A673 (cell line): ENCODE results near the gene KRT74. TPM values are rescaled to one million over a fixed set of nuclear protein-coding genes. Genes with fewer than 3 reads are reported as not detected.

Experiments used
- BruUV-seq: library from RNA; stranded (reverse); fragments of 400-500 nt; replicated peaks from 2 replicates; lab custom pipeline; 2021; lab: Mats Ljungman, UMichigan
- CTCF ChIA-PET: fragments of 300-600 bp; sonication (Branson Sonifier 250); formaldehyde crosslinking; loops from one replicate; lab custom pipeline; 2022; ENCODE audit warnings: antibody characterized with exemption; lab: Charles Lee
- POLR2A ChIA-PET: fragments of 300-600 bp; sonication (Branson Sonifier 250); formaldehyde crosslinking; loops from one replicate; lab custom pipeline; 2022; ENCODE audit warnings: antibody characterized with exemption; ENCODE audit not compliant: low non-redundant PET; lab: Charles Lee
- DNase-seq: peaks from one replicate; pipeline ENCODE4 v3.0.0-alpha.2; 2015; ENCODE audit warnings: low spot score
- H3K27ac ChIP-seq: fragments of 200-600 bp; sonication (generic); 2 replicates; pipeline ENCODE4 v1.5.1; 2016; ENCODE audit warnings: mixed run types, low read depth, mild to moderate bottlenecking, mixed read lengths, antibody characterized with exemption, low read length; ENCODE audit not compliant: poor library complexity, severe bottlenecking
- H3K27me3 ChIP-seq: fragments of 200-600 bp; sonication (generic); replicated peaks from 2 replicates; pipeline ENCODE4 v1.6.1; 2017; ENCODE audit warnings: mixed run types, low read depth, mild to moderate bottlenecking, mixed read lengths, antibody characterized with exemption, low read length; ENCODE audit not compliant: insufficient read depth, poor library complexity
- H3K36me3 ChIP-seq: fragments of 200-600 bp; sonication (generic); 2 replicates; pipeline ENCODE4 v1.6.1; 2016; ENCODE audit warnings: mixed run types, mild to moderate bottlenecking, mixed read lengths, antibody characterized with exemption, low read length; ENCODE audit not compliant: insufficient read depth, poor library complexity, severe bottlenecking
- H3K4me1 ChIP-seq: fragments of 200-600 bp; sonication (generic); 2 replicates; pipeline ENCODE4 v1.6.1; 2017; ENCODE audit warnings: mixed run types, mild to moderate bottlenecking, mixed read lengths, antibody characterized with exemption, low read length; ENCODE audit not compliant: insufficient read depth, poor library complexity, severe bottlenecking
- H3K4me3 ChIP-seq: fragments of 200-600 bp; sonication (generic); 2 replicates; pipeline ENCODE4 v1.5.1; 2016; ENCODE audit warnings: low read depth, mixed run types, mild to moderate bottlenecking, mixed read lengths, low read length; ENCODE audit not compliant: poor library complexity, severe bottlenecking
- H3K9me3 ChIP-seq: fragments of 200-600 bp; sonication (generic); 2 replicates; pipeline ENCODE4 v1.6.1; 2016; ENCODE audit warnings: mixed run types, low read depth, mild to moderate bottlenecking, mixed read lengths, antibody characterized with exemption, low read length; ENCODE audit not compliant: poor library complexity, severe bottlenecking
- CTCF ChIP-seq: fragments of 300-800, 200-600 bp; sonication (generic); conservative IDR thresholded peaks from 2 replicates; pipeline ENCODE4 v1.5.1; 2017; ENCODE audit warnings: low read depth, mild to moderate bottlenecking, antibody characterized with exemption, low read length, moderate library complexity, mixed read lengths
- EZH2 ChIP-seq: fragments of 200-600 bp; sonication (generic); IDR thresholded peaks from 2 replicates; pipeline ENCODE4 v1.6.1; 2017; ENCODE audit warnings: borderline replicate concordance, low read depth, mild to moderate bottlenecking, mixed read lengths, antibody characterized with exemption, low read length; ENCODE audit not compliant: poor library complexity, severe bottlenecking
- intact Hi-C: fragments of 100-400 bp; cut with micrococcal nuclease; formaldehyde crosslinking; loops from one replicate; pipeline ENCODE4 v1.10.0; 2022; ENCODE audit not compliant: unreplicated experiment
- total RNA-seq: library from RNA; stranded (reverse); gene quantifications from 2 replicates; pipeline ENCODE4 v1.2.3, GENCODE V29; 2021

The KRT74 gene
- total RNA-seq, 1 experiment from 2014 or later = not detected

DNA sequence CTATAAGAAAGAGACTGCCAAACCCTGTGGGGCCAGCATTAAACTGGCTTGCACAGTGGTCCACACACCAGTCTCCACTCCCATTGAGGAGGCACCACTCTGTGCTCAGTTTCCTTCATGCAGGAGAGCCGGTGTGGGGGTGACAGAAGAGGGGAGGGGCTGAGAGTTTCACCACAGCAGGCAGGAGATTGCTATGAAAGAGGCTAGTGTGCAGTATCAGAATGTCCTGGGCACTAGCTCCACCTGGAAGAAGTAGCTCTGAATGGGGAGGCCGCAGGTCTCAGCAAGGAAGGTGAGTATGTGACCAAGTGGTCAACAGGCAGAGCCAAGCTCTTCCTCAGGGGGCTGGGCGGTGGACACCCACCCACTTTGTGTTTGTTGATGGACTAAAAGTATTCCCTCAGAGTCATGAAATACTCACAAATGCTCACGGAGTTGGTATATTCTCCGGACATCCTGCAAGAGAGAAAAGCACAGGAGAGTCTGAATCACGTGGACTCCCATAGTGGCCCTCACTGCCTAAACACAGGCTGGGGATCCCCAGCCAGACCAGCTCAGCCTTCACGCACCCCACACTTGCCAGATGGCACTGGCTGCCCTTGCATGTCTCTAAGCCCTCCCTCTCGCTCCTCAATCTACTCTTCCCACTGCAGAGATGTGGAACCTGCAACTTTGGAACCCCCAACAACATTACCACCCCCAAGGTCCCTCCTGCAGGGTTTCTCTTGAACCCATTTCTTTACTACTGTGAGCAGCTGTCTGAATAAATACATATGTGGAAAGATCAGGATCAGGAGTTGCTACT lies 35.4 kb upstream of the KRT74 start:
- intact Hi-C loops = no loop called here
- BruUV-seq = no TSS peak
- no peak for TF ChIP-seq EZH2
- no peak for TF ChIP-seq CTCF
- Histone ChIP-seq H3K27me3 (no peaks in the 10 kb centered on the region), H3K36me3 (no peaks in the 10 kb centered on the region), H3K27ac (no peak overlapping the region), H3K4me3 (no peak overlapping the region), H3K4me1 (peaks cover 6% of the 10 kb centered on the region), H3K9me3 (no peaks in the 10 kb centered on the region)
- ChIA-PET POLR2A (interaction anchor here (0.7 kb wide), 1 partner anchor 100 kb away, joined by 3 read pairs; no protein-coding TSS in a partner anchor), CTCF (no interaction called here)
- DNase-seq = no peak

DNA sequence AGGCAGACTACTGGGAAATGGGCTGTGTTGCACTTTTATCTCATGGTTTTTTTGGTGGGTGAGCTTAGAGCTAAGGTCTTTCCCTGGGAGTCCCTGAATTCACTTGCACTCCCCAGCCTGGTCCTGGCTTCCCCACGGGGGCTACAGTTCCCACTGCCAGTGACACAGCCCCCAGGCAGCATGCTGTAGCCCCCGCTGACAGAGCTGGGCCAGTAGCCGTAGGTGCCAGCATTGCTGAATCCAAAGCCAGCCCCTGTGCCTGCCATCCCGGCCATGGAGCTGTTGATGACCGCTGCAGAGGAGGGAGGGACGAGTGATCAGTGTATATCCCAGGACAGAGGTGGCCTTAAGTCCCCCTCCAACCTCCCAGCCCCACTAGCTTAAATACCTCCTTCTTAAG lies 34.5 kb upstream of the KRT74 start:
- CTCF ChIA-PET = no interaction called here
- no peaks in the 10 kb centered on the region for H3K9me3 ChIP-seq
- DNase-seq = no peak
- no peak for TF ChIP-seq EZH2
- TF ChIP-seq CTCF = no peak
- no peaks in the 10 kb centered on the region for H3K36me3 ChIP-seq
- BruUV-seq = no TSS peak
- intact Hi-C loops = no loop called here
- no peak overlapping the region for H3K27ac ChIP-seq
- H3K4me3 ChIP-seq = no peak overlapping the region
- no peaks in the 10 kb centered on the region for H3K27me3 ChIP-seq
- peaks cover 6% of the 10 kb centered on the region for H3K4me1 ChIP-seq
- POLR2A ChIA-PET = no interaction called here

DNA sequence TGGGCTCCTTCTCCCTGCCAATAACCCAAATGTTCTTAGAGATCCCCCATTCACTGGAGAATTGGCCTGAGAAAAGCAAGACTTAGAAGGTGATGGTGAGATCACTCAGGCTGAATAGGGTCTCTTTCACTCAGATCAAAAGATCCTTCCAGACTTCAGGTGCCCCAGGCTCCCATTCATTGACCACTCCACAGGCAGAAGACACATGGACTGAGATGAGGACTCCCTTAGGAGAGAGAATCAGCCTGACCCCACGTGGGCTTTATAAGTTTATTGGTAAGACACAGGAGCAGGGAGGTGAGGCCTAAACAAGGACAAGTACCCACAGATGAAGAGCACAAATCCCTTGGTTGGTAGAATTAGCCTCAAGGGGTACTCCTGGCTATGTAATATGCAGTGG lies 33.7 kb upstream of the KRT74 start:
- Histone ChIP-seq H3K4me1 (peaks cover 6% of the 10 kb centered on the region), H3K27me3 (peaks cover 7% of the 10 kb centered on the region), H3K36me3 (no peaks in the 10 kb centered on the region), H3K4me3 (no peak overlapping the region), H3K9me3 (no peaks in the 10 kb centered on the region), H3K27ac (no peak overlapping the region)
- ChIA-PET POLR2A (no interaction called here), CTCF (no interaction called here)
- DNase-seq = no peak
- intact Hi-C loops = no loop called here
- TF ChIP-seq EZH2 = no peak
- no peak for TF ChIP-seq CTCF
- no TSS peak for BruUV-seq
